ENCODE measurements around the gene POGZ.
"Not testable (repeated sequence)": the region's sequence is repeated elsewhere in the genome, so short reads cannot be mapped to it uniquely, and the experiment has no call there.

The POGZ gene

GRCh38 chr1:151447696-151448095, 11.6 kb downstream of the POGZ start:
- H3K36me3 ChIP-seq (ENCODE audit: insufficient read depth, low read length): peaks cover 4% of the 10 kb centered on the region; the same call in 1 of the 2 replicates
- H3K4me1 ChIP-seq (ENCODE audit: insufficient read depth, low read length): peaks cover 8% of the 10 kb centered on the region; the same call in 1 of the 2 replicates
- no peak overlapping the region for H3K9ac ChIP-seq (ENCODE audit: low read depth, low read length)
- H3K9me3 ChIP-seq (ENCODE audit: insufficient read depth, low read depth, low read length): no peaks in the 10 kb centered on the region
- no peak overlapping the region for H3K27ac ChIP-seq (ENCODE audit: low read depth, low read length)
- H3K27me3 ChIP-seq (ENCODE audit: insufficient read depth, low read length): no peaks in the 10 kb centered on the region
- H3K4me3 ChIP-seq (ENCODE audit: low read length): no peak overlapping the region
- 95% methylated on average over 2 of the region's 2 CpGs for WGBS

GRCh38 chr1:151444783-151445177, 14.5 kb downstream of the POGZ start:
- Histone ChIP-seq H3K27ac (ENCODE audit: low read depth, low read length) (no peak overlapping the region; the same call in 1 of the 2 replicates), H3K27me3 (ENCODE audit: insufficient read depth, low read length) (no peaks in the 10 kb centered on the region), H3K4me3 (ENCODE audit: low read length) (no peak overlapping the region), H3K9ac (ENCODE audit: low read depth, low read length) (no peak overlapping the region), H3K36me3 (ENCODE audit: insufficient read depth, low read length) (peaks cover 28% of the 10 kb centered on the region), H3K4me1 (ENCODE audit: insufficient read depth, low read length) (peaks cover 8% of the 10 kb centered on the region; the same call in 1 of the 2 replicates), H3K9me3 (ENCODE audit: insufficient read depth, low read depth, low read length) (no peaks in the 10 kb centered on the region)
- 86% methylated on average over 4 of the region's 4 CpGs for WGBS

- 62% methylated on average over 3 of the region's 4 CpGs for WGBS
- H3K4me1 ChIP-seq (ENCODE audit: insufficient read depth, low read length): peaks cover 8% of the 10 kb centered on the region; the same call in 1 of the 2 replicates
- H3K4me3 ChIP-seq (ENCODE audit: low read length): no peak overlapping the region
- no peak overlapping the region for H3K27ac ChIP-seq (ENCODE audit: low read depth, low read length)
- H3K36me3 ChIP-seq (ENCODE audit: insufficient read depth, low read length): peaks cover 33% of the 10 kb centered on the region
- H3K27me3 ChIP-seq (ENCODE audit: insufficient read depth, low read length): no peaks in the 10 kb centered on the region
- no peak overlapping the region for H3K9ac ChIP-seq (ENCODE audit: low read depth, low read length)
- no peaks in the 10 kb centered on the region for H3K9me3 ChIP-seq (ENCODE audit: insufficient read depth, low read depth, low read length)
Measured at GRCh38 chr1:151443846-151444782, 15.2 kb downstream of the POGZ start.

GRCh38 chr1:151437396-151437795, 21.9 kb downstream of the POGZ start:
- H3K9ac ChIP-seq (ENCODE audit: low read depth, low read length); H3K9me3 ChIP-seq (ENCODE audit: insufficient read depth, low read depth, low read length); H3K27ac ChIP-seq (ENCODE audit: low read depth, low read length); H3K4me1 ChIP-seq (ENCODE audit: insufficient read depth, low read length); H3K27me3 ChIP-seq (ENCODE audit: insufficient read depth, low read length); H3K4me3 ChIP-seq (ENCODE audit: low read length): not testable (repeated sequence)
- WGBS: 94% methylated on average over 7 of the region's 8 CpGs
- H3K36me3 ChIP-seq (ENCODE audit: insufficient read depth, low read length): peaks cover 63% of the 10 kb centered on the region

GRCh38 chr1:151436985-151437384, 22.3 kb downstream of the POGZ start:
- Histone ChIP-seq H3K4me3 (ENCODE audit: low read length) (no peak overlapping the region), H3K27ac (ENCODE audit: low read depth, low read length) (no peak overlapping the region), H3K27me3 (ENCODE audit: insufficient read depth, low read length) (no peaks in the 10 kb centered on the region), H3K36me3 (ENCODE audit: insufficient read depth, low read length) (peaks cover 61% of the 10 kb centered on the region), H3K9ac (ENCODE audit: low read depth, low read length) (no peak overlapping the region), H3K4me1 (ENCODE audit: insufficient read depth, low read length) (no peaks in the 10 kb centered on the region), H3K9me3 (ENCODE audit: insufficient read depth, low read depth, low read length) (no peaks in the 10 kb centered on the region)
- 96% methylated on average over 5 of the region's 6 CpGs for WGBS

DNA sequence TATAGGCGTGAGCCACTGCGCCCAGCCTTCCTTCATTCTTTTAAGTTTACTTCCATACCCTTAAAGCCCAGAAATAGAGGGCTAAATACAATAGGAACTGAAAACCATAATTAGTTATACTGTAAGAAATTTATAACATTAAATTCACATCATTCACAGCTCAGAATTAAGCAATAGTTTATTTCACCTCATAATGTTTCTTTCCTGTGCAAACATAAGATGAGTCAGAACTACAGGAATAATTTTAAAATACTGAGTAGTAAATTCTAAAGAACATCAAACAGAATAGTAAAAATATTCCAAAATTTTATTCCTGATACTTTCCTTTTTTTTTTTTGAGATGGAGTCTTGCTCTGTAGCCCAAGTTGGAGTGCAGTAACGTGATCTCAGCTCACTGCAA, 24.1 kb downstream of the POGZ start:
- Histone ChIP-seq H3K9me3 (ENCODE audit: insufficient read depth, low read depth, low read length) (no peaks in the 10 kb centered on the region), H3K4me3 (ENCODE audit: low read length) (no peak overlapping the region), H3K9ac (ENCODE audit: low read depth, low read length) (no peak overlapping the region), H3K4me1 (ENCODE audit: insufficient read depth, low read length) (no peaks in the 10 kb centered on the region), H3K36me3 (ENCODE audit: insufficient read depth, low read length) (peaks cover 48% of the 10 kb centered on the region), H3K27me3 (ENCODE audit: insufficient read depth, low read length) (no peaks in the 10 kb centered on the region), H3K27ac (ENCODE audit: low read depth, low read length) (no peak overlapping the region)
- 87% methylated on average over 3 of the region's 3 CpGs for WGBS

DNA sequence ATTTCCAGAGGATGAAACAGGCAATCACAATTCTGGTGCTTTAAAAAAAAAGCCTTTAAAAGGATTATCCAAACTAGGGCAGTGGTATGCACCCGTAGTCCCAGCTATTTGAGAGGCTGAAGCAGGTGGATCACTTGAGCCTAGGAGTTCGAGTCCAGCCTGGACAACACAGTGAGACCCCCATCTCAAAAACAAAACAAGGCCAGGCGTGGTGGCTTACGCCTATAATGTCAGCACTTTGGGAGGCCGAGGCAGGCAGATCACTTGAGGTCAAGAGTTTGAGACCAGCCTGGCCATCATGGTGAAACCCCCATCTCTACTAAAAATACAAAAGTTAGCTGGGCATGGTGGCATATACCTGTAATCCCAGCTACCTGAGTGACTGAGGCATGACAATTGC, 25.5 kb downstream of the POGZ start:
- not testable (repeated sequence) for H3K9ac ChIP-seq (ENCODE audit: low read depth, low read length); H3K4me3 ChIP-seq (ENCODE audit: low read length); H3K27ac ChIP-seq (ENCODE audit: low read depth, low read length); H3K4me1 ChIP-seq (ENCODE audit: insufficient read depth, low read length); H3K9me3 ChIP-seq (ENCODE audit: insufficient read depth, low read depth, low read length); H3K27me3 ChIP-seq (ENCODE audit: insufficient read depth, low read length)
- H3K36me3 ChIP-seq (ENCODE audit: insufficient read depth, low read length): peaks cover 48% of the 10 kb centered on the region
- 96% methylated on average over 5 of the region's 5 CpGs for WGBS

- Histone ChIP-seq H3K9ac (ENCODE audit: low read depth, low read length) (no peak overlapping the region), H3K9me3 (ENCODE audit: insufficient read depth, low read depth, low read length) (no peaks in the 10 kb centered on the region), H3K36me3 (ENCODE audit: insufficient read depth, low read length) (peaks cover 76% of the 10 kb centered on the region), H3K4me3 (ENCODE audit: low read length) (no peak overlapping the region), H3K27ac (ENCODE audit: low read depth, low read length) (no peak overlapping the region), H3K4me1 (ENCODE audit: insufficient read depth, low read length) (no peaks in the 10 kb centered on the region), H3K27me3 (ENCODE audit: insufficient read depth, low read length) (no peaks in the 10 kb centered on the region)
- WGBS: 95% methylated on average over 7 of the region's 7 CpGs
Measured at GRCh38 chr1:151428068-151428467, 31.2 kb downstream of the POGZ start.

GRCh38 chr1:151425103-151425502, 34.2 kb downstream of the POGZ start:
- Histone ChIP-seq H3K27ac (ENCODE audit: low read depth, low read length) (no peak overlapping the region), H3K4me3 (ENCODE audit: low read length) (no peak overlapping the region), H3K36me3 (ENCODE audit: insufficient read depth, low read length) (peaks cover 99% of the 10 kb centered on the region), H3K4me1 (ENCODE audit: insufficient read depth, low read length) (no peaks in the 10 kb centered on the region), H3K27me3 (ENCODE audit: insufficient read depth, low read length) (no peaks in the 10 kb centered on the region), H3K9me3 (ENCODE audit: insufficient read depth, low read depth, low read length) (no peaks in the 10 kb centered on the region), H3K9ac (ENCODE audit: low read depth, low read length) (no peak overlapping the region)
- 93% methylated on average over 2 of the region's 2 CpGs for WGBS

- 49% methylated on average over 2 of the region's 5 CpGs for WGBS
Measured at GRCh38 chr1:151419819-151420218, 39.5 kb downstream of the POGZ start.

GRCh38 chr1:151418081-151418480, 41.2 kb downstream of the POGZ start:
- Histone ChIP-seq H3K4me3 (ENCODE audit: low read length) (no peak overlapping the region), H3K9ac (ENCODE audit: low read depth, low read length) (no peak overlapping the region), H3K27ac (ENCODE audit: low read depth, low read length) (no peak overlapping the region), H3K9me3 (ENCODE audit: insufficient read depth, low read depth, low read length) (no peaks in the 10 kb centered on the region), H3K4me1 (ENCODE audit: insufficient read depth, low read length) (no peaks in the 10 kb centered on the region), H3K27me3 (ENCODE audit: insufficient read depth, low read length) (no peaks in the 10 kb centered on the region), H3K36me3 (ENCODE audit: insufficient read depth, low read length) (peaks cover 94% of the 10 kb centered on the region)
- WGBS: 100% methylated on average over 1 of the region's 3 CpGs

More at GRCh38 chr1:151419819-151420218, 39.5 kb downstream of the POGZ start:
- Histone ChIP-seq H3K9ac (ENCODE audit: low read depth, low read length) (no peak overlapping the region), H3K27ac (ENCODE audit: low read depth, low read length) (no peak overlapping the region), H3K27me3 (ENCODE audit: insufficient read depth, low read length) (no peaks in the 10 kb centered on the region), H3K4me1 (ENCODE audit: insufficient read depth, low read length) (no peaks in the 10 kb centered on the region), H3K9me3 (ENCODE audit: insufficient read depth, low read depth, low read length) (no peaks in the 10 kb centered on the region), H3K36me3 (ENCODE audit: insufficient read depth, low read length) (peaks cover 96% of the 10 kb centered on the region), H3K4me3 (ENCODE audit: low read length) (no peak overlapping the region)
